AG09309 (cell line): ENCODE measurements around the gene TTC28.
A peak's percentile ranks its signal among the peaks of the same experiment; 100 is the strongest.

Experiments used
- DNase-seq: peaks from one replicate; pipeline ENCODE4 v3.0.0-alpha.2; 2010; ENCODE audit warnings: low read depth
- H3K4me3 ChIP-seq: 2 replicates; pipeline ENCODE4 v1.5.1; 2011; ENCODE audit warnings: mild to moderate bottlenecking, low read depth, low read length, moderate library complexity; ENCODE audit not compliant: control insufficient read depth
- TF ChIP-seq, protein P1 (sequence below): IDR thresholded peaks from 2 replicates; pipeline ENCODE4 v1.5.1; 2011; ENCODE audit warnings: mild to moderate bottlenecking, low read depth, low read length, inconsistent platforms; ENCODE audit not compliant: insufficient read depth, control insufficient read depth; ENCODE audit errors: missing control alignments

The TTC28 gene

GRCh38 chr22:28329186-28330073, 350.2 kb downstream of the TTC28 start:
- peak; percentile 27 for DNase-seq
- TF ChIP-seq, protein P1, sequence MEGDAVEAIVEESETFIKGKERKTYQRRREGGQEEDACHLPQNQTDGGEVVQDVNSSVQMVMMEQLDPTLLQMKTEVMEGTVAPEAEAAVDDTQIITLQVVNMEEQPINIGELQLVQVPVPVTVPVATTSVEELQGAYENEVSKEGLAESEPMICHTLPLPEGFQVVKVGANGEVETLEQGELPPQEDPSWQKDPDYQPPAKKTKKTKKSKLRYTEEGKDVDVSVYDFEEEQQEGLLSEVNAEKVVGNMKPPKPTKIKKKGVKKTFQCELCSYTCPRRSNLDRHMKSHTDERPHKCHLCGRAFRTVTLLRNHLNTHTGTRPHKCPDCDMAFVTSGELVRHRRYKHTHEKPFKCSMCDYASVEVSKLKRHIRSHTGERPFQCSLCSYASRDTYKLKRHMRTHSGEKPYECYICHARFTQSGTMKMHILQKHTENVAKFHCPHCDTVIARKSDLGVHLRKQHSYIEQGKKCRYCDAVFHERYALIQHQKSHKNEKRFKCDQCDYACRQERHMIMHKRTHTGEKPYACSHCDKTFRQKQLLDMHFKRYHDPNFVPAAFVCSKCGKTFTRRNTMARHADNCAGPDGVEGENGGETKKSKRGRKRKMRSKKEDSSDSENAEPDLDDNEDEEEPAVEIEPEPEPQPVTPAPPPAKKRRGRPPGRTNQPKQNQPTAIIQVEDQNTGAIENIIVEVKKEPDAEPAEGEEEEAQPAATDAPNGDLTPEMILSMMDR = no peak
- H3K4me3 ChIP-seq = no peak overlapping the region

- TF ChIP-seq, protein P1 = no peak
- H3K4me3 ChIP-seq = no peak overlapping the region
- no peak for DNase-seq
These were observed 350.9 kb downstream of the TTC28 start for GRCh38 chr22:28328756-28329155.

- no peak for DNase-seq
- TF ChIP-seq, protein P1 = no peak
- H3K4me3 ChIP-seq = no peak overlapping the region
These were observed 363.6 kb downstream of the TTC28 start for GRCh38 chr22:28316014-28316413.

- TF ChIP-seq, protein P1 = no peak
- DNase-seq = no peak
- H3K4me3 ChIP-seq = no peak overlapping the region
These were observed 364.7 kb downstream of the TTC28 start for GRCh38 chr22:28314959-28315358.

DNA sequence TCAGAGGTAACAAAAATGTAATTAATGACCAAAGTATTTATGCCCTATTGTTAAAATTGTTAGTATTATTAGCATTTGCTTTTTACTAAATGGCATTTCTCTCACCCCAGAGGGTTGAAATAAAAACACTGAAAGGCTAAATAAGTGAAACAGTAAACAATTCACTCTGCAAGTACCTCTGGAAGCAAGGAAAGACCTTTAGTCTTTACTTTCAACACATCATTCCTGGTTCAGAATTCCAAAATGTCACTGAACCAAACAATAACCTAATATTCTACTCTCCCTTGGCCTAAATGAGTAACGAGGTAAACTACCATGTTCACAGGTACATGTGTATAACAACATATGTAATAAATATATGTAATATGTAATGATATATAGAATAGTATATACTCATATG, 369.3 kb downstream of the TTC28 start:
- no peak for DNase-seq
- no peak overlapping the region for H3K4me3 ChIP-seq
- TF ChIP-seq, protein P1 = no peak

DNA sequence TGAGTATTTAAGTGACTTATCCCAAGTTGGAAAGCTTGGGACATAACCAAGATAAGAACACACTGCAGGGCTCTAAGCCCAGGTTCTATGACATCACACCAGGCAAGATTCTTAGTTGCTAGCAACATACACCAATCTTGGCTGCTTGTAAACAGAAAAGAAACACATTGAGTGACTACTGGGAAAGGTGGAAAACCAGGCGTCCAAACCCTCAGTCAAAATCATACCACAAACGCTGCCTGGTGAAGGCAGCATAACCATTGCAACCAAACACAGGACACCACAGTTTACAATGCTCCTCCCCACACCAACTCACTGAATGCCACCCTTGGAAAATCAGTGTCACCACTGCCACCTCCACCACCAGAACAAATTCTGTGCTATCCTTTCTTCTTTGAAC, 379.9 kb downstream of the TTC28 start:
- TF ChIP-seq, protein P1 = no peak
- DNase-seq = peak; percentile 16
- H3K4me3 ChIP-seq = no peak overlapping the region
